ENCODE results near the gene CHGA. TPM values are rescaled to one million over a fixed set of nuclear protein-coding genes. Genes with fewer than 3 reads are reported as not detected.

Gene CHGA
- total RNA-seq, 1 experiment from 2014 or later = 8.5 TPM

DNA sequence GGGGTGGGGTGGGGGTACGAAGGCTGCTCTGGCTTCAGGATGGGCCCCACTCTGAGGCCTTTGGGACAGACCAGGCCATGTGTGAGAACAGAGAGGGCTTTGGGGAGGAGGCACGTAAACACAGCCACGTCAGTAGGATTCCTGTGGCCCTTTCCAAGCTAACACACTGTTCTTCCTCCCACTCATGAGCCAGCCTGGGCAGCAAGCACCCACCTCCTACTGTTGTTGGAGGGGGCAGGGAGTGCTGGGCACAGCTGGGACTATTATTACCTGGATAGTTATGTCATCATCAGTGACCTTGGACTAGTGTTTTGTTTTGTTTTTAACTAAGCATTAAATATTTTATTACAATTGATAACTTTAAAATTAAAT is 5.3 kb downstream of the CHGA start (continued):
- TF ChIP-seq, protein P1, sequence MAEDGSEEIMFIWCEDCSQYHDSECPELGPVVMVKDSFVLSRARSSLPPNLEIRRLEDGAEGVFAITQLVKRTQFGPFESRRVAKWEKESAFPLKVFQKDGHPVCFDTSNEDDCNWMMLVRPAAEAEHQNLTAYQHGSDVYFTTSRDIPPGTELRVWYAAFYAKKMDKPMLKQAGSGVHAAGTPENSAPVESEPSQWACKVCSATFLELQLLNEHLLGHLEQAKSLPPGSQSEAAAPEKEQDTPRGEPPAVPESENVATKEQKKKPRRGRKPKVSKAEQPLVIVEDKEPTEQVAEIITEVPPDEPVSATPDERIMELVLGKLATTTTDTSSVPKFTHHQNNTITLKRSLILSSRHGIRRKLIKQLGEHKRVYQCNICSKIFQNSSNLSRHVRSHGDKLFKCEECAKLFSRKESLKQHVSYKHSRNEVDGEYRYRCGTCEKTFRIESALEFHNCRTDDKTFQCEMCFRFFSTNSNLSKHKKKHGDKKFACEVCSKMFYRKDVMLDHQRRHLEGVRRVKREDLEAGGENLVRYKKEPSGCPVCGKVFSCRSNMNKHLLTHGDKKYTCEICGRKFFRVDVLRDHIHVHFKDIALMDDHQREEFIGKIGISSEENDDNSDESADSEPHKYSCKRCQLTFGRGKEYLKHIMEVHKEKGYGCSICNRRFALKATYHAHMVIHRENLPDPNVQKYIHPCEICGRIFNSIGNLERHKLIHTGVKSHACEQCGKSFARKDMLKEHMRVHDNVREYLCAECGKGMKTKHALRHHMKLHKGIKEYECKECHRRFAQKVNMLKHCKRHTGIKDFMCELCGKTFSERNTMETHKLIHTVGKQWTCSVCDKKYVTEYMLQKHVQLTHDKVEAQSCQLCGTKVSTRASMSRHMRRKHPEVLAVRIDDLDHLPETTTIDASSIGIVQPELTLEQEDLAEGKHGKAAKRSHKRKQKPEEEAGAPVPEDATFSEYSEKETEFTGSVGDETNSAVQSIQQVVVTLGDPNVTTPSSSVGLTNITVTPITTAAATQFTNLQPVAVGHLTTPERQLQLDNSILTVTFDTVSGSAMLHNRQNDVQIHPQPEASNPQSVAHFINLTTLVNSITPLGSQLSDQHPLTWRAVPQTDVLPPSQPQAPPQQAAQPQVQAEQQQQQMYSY (CRISPR knock-in tag; IDR thresholded peaks at IDR 0.05) = no peak
- no peak for TF ChIP-seq FOXK1 (CRISPR knock-in tag; IDR thresholded peaks at IDR 0.05)
- no peak for TF ChIP-seq NR3C1 (CRISPR knock-in tag; conservative IDR thresholded peaks at IDR 0.05; ENCODE audit: low read depth)
- no peak for TF ChIP-seq NR1H2 (CRISPR knock-in tag; IDR thresholded peaks at IDR 0.05)
- TF ChIP-seq ESRRA (CRISPR knock-in tag; IDR thresholded peaks at IDR 0.05; ENCODE audit: borderline replicate concordance) = no peak
- TF ChIP-seq, protein P2, sequence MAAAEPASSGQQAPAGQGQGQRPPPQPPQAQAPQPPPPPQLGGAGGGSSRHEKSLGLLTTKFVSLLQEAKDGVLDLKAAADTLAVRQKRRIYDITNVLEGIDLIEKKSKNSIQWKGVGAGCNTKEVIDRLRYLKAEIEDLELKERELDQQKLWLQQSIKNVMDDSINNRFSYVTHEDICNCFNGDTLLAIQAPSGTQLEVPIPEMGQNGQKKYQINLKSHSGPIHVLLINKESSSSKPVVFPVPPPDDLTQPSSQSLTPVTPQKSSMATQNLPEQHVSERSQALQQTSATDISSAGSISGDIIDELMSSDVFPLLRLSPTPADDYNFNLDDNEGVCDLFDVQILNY (CRISPR knock-in tag; IDR thresholded peaks at IDR 0.05) = no peak
- no peak for TF ChIP-seq ZNF121 (CRISPR knock-in tag; IDR thresholded peaks at IDR 0.05)
- no peak for TF ChIP-seq KAT7 (CRISPR knock-in tag; IDR thresholded peaks at IDR 0.05; ENCODE audit: borderline replicate concordance)
- TF ChIP-seq, protein P3, sequence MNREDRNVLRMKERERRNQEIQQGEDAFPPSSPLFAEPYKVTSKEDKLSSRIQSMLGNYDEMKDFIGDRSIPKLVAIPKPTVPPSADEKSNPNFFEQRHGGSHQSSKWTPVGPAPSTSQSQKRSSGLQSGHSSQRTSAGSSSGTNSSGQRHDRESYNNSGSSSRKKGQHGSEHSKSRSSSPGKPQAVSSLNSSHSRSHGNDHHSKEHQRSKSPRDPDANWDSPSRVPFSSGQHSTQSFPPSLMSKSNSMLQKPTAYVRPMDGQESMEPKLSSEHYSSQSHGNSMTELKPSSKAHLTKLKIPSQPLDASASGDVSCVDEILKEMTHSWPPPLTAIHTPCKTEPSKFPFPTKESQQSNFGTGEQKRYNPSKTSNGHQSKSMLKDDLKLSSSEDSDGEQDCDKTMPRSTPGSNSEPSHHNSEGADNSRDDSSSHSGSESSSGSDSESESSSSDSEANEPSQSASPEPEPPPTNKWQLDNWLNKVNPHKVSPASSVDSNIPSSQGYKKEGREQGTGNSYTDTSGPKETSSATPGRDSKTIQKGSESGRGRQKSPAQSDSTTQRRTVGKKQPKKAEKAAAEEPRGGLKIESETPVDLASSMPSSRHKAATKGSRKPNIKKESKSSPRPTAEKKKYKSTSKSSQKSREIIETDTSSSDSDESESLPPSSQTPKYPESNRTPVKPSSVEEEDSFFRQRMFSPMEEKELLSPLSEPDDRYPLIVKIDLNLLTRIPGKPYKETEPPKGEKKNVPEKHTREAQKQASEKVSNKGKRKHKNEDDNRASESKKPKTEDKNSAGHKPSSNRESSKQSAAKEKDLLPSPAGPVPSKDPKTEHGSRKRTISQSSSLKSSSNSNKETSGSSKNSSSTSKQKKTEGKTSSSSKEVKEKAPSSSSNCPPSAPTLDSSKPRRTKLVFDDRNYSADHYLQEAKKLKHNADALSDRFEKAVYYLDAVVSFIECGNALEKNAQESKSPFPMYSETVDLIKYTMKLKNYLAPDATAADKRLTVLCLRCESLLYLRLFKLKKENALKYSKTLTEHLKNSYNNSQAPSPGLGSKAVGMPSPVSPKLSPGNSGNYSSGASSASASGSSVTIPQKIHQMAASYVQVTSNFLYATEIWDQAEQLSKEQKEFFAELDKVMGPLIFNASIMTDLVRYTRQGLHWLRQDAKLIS (CRISPR knock-in tag; IDR thresholded peaks at IDR 0.05; ENCODE audit: borderline replicate concordance) = no peak
- TF ChIP-seq, protein P4, sequence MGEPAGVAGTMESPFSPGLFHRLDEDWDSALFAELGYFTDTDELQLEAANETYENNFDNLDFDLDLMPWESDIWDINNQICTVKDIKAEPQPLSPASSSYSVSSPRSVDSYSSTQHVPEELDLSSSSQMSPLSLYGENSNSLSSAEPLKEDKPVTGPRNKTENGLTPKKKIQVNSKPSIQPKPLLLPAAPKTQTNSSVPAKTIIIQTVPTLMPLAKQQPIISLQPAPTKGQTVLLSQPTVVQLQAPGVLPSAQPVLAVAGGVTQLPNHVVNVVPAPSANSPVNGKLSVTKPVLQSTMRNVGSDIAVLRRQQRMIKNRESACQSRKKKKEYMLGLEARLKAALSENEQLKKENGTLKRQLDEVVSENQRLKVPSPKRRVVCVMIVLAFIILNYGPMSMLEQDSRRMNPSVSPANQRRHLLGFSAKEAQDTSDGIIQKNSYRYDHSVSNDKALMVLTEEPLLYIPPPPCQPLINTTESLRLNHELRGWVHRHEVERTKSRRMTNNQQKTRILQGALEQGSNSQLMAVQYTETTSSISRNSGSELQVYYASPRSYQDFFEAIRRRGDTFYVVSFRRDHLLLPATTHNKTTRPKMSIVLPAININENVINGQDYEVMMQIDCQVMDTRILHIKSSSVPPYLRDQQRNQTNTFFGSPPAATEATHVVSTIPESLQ (CRISPR knock-in tag; IDR thresholded peaks at IDR 0.05) = no peak
- TF ChIP-seq ZNF219 (CRISPR knock-in tag; IDR thresholded peaks at IDR 0.05; ENCODE audit: borderline replicate concordance) = no peak
- TF ChIP-seq, protein P5, sequence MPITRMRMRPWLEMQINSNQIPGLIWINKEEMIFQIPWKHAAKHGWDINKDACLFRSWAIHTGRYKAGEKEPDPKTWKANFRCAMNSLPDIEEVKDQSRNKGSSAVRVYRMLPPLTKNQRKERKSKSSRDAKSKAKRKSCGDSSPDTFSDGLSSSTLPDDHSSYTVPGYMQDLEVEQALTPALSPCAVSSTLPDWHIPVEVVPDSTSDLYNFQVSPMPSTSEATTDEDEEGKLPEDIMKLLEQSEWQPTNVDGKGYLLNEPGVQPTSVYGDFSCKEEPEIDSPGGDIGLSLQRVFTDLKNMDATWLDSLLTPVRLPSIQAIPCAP (CRISPR knock-in tag; IDR thresholded peaks at IDR 0.05) = no peak
- TF ChIP-seq TEAD1 (CRISPR knock-in tag; IDR thresholded peaks at IDR 0.05) = no peak
- no peak for TF ChIP-seq GTF2I (CRISPR knock-in tag; conservative IDR thresholded peaks at IDR 0.05)
- TF ChIP-seq, protein P6, sequence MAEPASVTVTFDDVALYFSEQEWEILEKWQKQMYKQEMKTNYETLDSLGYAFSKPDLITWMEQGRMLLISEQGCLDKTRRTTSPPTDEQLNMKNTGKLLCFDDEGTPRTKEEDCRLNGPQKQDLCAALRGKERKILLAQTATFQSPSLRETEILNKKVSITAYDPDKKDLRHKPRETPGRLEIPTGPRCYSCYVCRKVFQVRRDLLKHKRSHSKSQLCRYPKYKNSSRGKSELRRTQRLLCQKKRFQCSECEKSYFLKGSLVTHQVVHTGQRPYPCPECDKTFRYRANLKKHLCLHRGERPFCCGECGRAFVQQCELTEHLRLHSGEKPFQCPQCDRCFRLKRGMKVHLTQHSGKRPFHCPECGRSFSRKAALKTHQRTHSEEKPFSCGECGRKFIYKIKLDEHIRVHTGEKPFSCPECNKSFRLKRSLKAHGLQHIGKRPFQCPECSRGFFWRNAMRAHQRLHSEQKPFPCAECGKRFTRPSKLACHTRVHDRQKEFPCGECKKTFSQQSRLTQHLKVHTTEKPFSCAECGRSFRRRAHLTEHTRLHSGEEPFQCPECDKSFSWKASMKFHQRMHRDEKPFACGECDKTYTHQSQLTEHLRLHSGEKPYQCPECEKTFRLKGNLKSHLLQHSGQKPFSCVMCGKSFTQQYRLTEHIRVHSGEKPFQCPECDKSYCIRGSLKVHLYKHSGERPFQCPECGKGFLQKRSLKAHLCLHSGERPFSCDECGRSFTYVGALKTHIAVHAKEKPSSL (CRISPR knock-in tag; conservative IDR thresholded peaks at IDR 0.05) = no peak
- TF ChIP-seq MYBL2 (CRISPR knock-in tag; IDR thresholded peaks at IDR 0.05) = no peak
